Suprapubic skin (tissue), 4 donors: Measurements from ENCODE around the gene SETD5. TPM values are rescaled to one million over a fixed set of nuclear protein-coding genes. Genes with fewer than 3 reads are reported as not detected.

Experiments
- DNase-seq, 2 donors: peaks; one replicate each; pipeline ENCODE4 v3.0.0-alpha.2; 2019; ENCODE audit warnings: low spot score in 2 of 2
- H3K27ac ChIP-seq: fragments of 200-600 bp; sonication (generic); one replicate; pipeline ENCODE4 v1.5.1; 2019
- H3K27me3 ChIP-seq: fragments of 200-600 bp; sonication (generic); one replicate; pipeline ENCODE4 v1.5.1; 2019
- H3K36me3 ChIP-seq: fragments of 200-600 bp; sonication (generic); one replicate; pipeline ENCODE4 v1.5.1; 2019
- H3K4me1 ChIP-seq: fragments of 200-600 bp; sonication (generic); one replicate; pipeline ENCODE4 v1.5.1; 2019
- H3K4me3 ChIP-seq: fragments of 200-600 bp; sonication (generic); one replicate; pipeline ENCODE4 v1.5.1; 2019; ENCODE audit warnings: mild to moderate bottlenecking
- H3K9me3 ChIP-seq: fragments of 200-600 bp; sonication (generic); one replicate; pipeline ENCODE4 v1.5.1; 2019
- CTCF ChIP-seq, 2 donors: fragments of 200-600 bp in 1 of 2; fragments of 450-650 bp in 1 of 2; sonication (generic) in 1 of 2; IDR thresholded peaks; one replicate each; pipeline ENCODE4 v1.5.1; 2016 to 2019; ENCODE audit warnings: antibody characterized with exemption in 2 of 2, mild to moderate bottlenecking in 1 of 2, moderate library complexity in 1 of 2
- EP300 ChIP-seq: sonication (generic); formaldehyde crosslinking; IDR thresholded peaks from one replicate; pipeline ENCODE4 v1.6.1; 2017; ENCODE audit warnings: antibody characterized with exemption
- POLR2A ChIP-seq, 2 donors: fragments of 450-650 bp; IDR thresholded peaks; one replicate each; pipeline ENCODE4 v1.6.1; 2017; ENCODE audit warnings: antibody characterized with exemption in 2 of 2, mild to moderate bottlenecking in 2 of 2, moderate library complexity in 2 of 2
- POLR2AphosphoS5 ChIP-seq, 3 donors: sonication (generic); formaldehyde crosslinking; IDR thresholded peaks; one replicate each; pipeline ENCODE4 v1.6.1; 2017; ENCODE audit warnings: antibody characterized with exemption in 3 of 3
- WGBS: methylation state at CpG from one replicate; pipeline ENCODE4 v1.1.5; 2018; 5-methylcytosine and 5-hydroxymethylcytosine counted together
- total RNA-seq, 4 donors: library from RNA; depleted of rRNA; stranded (reverse); fragments of >200 nt; gene quantifications; one replicate each; pipeline ENCODE4 v1.1.0, GENCODE V29; 2016

SETD5 gene
- total RNA-seq, 4 donors from 2014 or later: 72.5 to 272 (median 108) TPM

DNA sequence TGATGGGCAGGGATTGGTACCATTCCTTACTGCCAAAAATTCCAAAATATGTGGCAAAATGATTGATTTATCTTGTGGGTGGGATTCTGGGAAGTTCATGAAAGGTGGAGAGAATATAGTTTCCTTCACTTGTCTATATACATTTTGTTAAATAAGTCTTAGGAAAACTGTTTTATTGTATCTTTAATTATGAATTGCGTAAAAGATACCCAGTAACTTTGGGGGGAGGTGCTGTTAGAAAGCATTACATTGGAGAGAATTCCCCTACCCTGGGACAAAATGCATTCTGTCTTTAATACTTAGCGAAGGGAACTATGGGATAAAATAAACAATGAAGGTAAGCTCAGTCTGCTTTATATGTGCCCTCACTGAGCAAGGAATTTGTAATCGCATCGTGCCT is 4.6 kb downstream of the SETD5 start:
- no peaks in the 10 kb centered on the region for H3K27me3 ChIP-seq
- TF ChIP-seq POLR2A (IDR thresholded peaks at IDR 0.05) (no peak), EP300 (no peak), POLR2AphosphoS5 (IDR thresholded peaks at IDR 0.05) (no peak), CTCF (IDR thresholded peaks at IDR 0.05) (no peak)
- 53% methylated on average over 4 of the region's 4 CpGs for WGBS
- H3K4me1 ChIP-seq: peaks cover 80% of the 10 kb centered on the region
- no peaks in the 10 kb centered on the region for H3K36me3 ChIP-seq
- DNase-seq: no peak
- no peaks in the 10 kb centered on the region for H3K9me3 ChIP-seq
- H3K4me3 ChIP-seq: no peak overlapping the region
- peak overlapping the region; percentile 100 for H3K27ac ChIP-seq

- Histone ChIP-seq H3K27me3 (no peaks in the 10 kb centered on the region), H3K4me3 (no peak overlapping the region), H3K36me3 (no peaks in the 10 kb centered on the region), H3K9me3 (no peaks in the 10 kb centered on the region), H3K27ac (peak overlapping the region; percentile 10), H3K4me1 (peaks cover 87% of the 10 kb centered on the region)
- DNase-seq: no peak
- TF ChIP-seq EP300 (no peak), POLR2A (IDR thresholded peaks at IDR 0.05) (no peak), CTCF (IDR thresholded peaks at IDR 0.05) (no peak), POLR2AphosphoS5 (IDR thresholded peaks at IDR 0.05) (no peak)
- 19% methylated on average over 3 of the region's 3 CpGs for WGBS
Measured at GRCh38 chr3:9402410-9403228, 5.2 kb downstream of the SETD5 start.

- no peaks in the 10 kb centered on the region for H3K36me3 ChIP-seq
- no peak for TF ChIP-seq CTCF (IDR thresholded peaks at IDR 0.05)
- no peak for TF ChIP-seq POLR2AphosphoS5 (IDR thresholded peaks at IDR 0.05)
- no peak for TF ChIP-seq POLR2A (IDR thresholded peaks at IDR 0.05)
- no peak for TF ChIP-seq EP300
- H3K27me3 ChIP-seq: no peaks in the 10 kb centered on the region
- H3K4me3 ChIP-seq: no peak overlapping the region
- no peak for DNase-seq
- H3K27ac ChIP-seq: no peak overlapping the region
- no peaks in the 10 kb centered on the region for H3K9me3 ChIP-seq
- 44% methylated on average over 2 of the region's 2 CpGs for WGBS
- H3K4me1 ChIP-seq: peaks cover 95% of the 10 kb centered on the region
Measured at GRCh38 chr3:9403463-9403862, 6.0 kb downstream of the SETD5 start.

DNA sequence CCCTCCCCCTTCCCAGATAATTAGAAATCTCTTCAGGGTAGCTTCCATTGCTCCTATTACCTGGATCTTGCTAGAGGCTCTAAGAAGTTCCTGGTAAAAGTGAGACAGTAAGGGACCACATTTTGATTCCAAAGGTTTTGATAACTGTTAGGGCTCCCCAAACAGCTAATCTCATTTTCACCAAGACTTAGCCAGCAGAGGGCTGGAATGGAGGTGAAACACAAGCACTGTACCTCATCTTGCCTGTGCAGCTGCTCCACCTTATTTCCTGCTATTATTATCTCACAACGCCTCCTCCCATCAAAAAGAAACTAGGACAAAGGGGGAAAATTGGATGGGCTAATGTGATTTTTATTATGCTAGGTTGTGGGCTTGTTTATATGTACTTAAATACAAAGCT is 7.3 kb downstream of the SETD5 start:
- H3K4me1 ChIP-seq: peaks cover 86% of the 10 kb centered on the region
- H3K9me3 ChIP-seq: no peaks in the 10 kb centered on the region
- TF ChIP-seq CTCF (IDR thresholded peaks at IDR 0.05) (no peak), POLR2A (IDR thresholded peaks at IDR 0.05) (no peak), POLR2AphosphoS5 (IDR thresholded peaks at IDR 0.05) (no peak), EP300 (no peak)
- no peaks in the 10 kb centered on the region for H3K27me3 ChIP-seq
- peak overlapping the region; percentile 10 for H3K27ac ChIP-seq
- no peak for DNase-seq
- no peak overlapping the region for H3K4me3 ChIP-seq
- no peaks in the 10 kb centered on the region for H3K36me3 ChIP-seq
- 15% methylated on average over 1 of the region's 1 CpG for WGBS

GRCh38 chr3:9405756-9406155 is 8.3 kb downstream of the SETD5 start:
- Histone ChIP-seq H3K36me3 (no peaks in the 10 kb centered on the region), H3K4me3 (no peak overlapping the region), H3K9me3 (no peaks in the 10 kb centered on the region), H3K4me1 (peaks cover 77% of the 10 kb centered on the region), H3K27ac (no peak overlapping the region), H3K27me3 (no peaks in the 10 kb centered on the region)
- no peak for TF ChIP-seq EP300
- TF ChIP-seq CTCF (IDR thresholded peaks at IDR 0.05): no peak
- no peak for TF ChIP-seq POLR2A (IDR thresholded peaks at IDR 0.05)
- no peak for TF ChIP-seq POLR2AphosphoS5 (IDR thresholded peaks at IDR 0.05)
- 45% methylated on average over 3 of the region's 3 CpGs for WGBS
- DNase-seq: no peak
